A673 (cell line): ENCODE results near the gene TMEM163. TPM values are rescaled to one million over a fixed set of nuclear protein-coding genes. Genes with fewer than 3 reads are reported as not detected.

ENCODE experiments used
- BruUV-seq: library from RNA; stranded (reverse); fragments of 400-500 nt; replicated peaks from 2 replicates; lab custom pipeline; 2021; lab: Mats Ljungman, UMichigan
- CTCF ChIA-PET: fragments of 300-600 bp; sonication (Branson Sonifier 250); formaldehyde crosslinking; loops from one replicate; lab custom pipeline; 2022; ENCODE audit warnings: antibody characterized with exemption; lab: Charles Lee
- POLR2A ChIA-PET: fragments of 300-600 bp; sonication (Branson Sonifier 250); formaldehyde crosslinking; loops from one replicate; lab custom pipeline; 2022; ENCODE audit warnings: antibody characterized with exemption; ENCODE audit not compliant: low non-redundant PET; lab: Charles Lee
- DNase-seq: peaks from one replicate; pipeline ENCODE4 v3.0.0-alpha.2; 2015; ENCODE audit warnings: low spot score
- H3K27ac ChIP-seq: fragments of 200-600 bp; sonication (generic); 2 replicates; pipeline ENCODE4 v1.5.1; 2016; ENCODE audit warnings: mixed run types, low read depth, mild to moderate bottlenecking, mixed read lengths, antibody characterized with exemption, low read length; ENCODE audit not compliant: poor library complexity, severe bottlenecking
- H3K27me3 ChIP-seq: fragments of 200-600 bp; sonication (generic); replicated peaks from 2 replicates; pipeline ENCODE4 v1.6.1; 2017; ENCODE audit warnings: mixed run types, low read depth, mild to moderate bottlenecking, mixed read lengths, antibody characterized with exemption, low read length; ENCODE audit not compliant: insufficient read depth, poor library complexity
- H3K36me3 ChIP-seq: fragments of 200-600 bp; sonication (generic); 2 replicates; pipeline ENCODE4 v1.6.1; 2016; ENCODE audit warnings: mixed run types, mild to moderate bottlenecking, mixed read lengths, antibody characterized with exemption, low read length; ENCODE audit not compliant: insufficient read depth, poor library complexity, severe bottlenecking
- H3K4me1 ChIP-seq: fragments of 200-600 bp; sonication (generic); 2 replicates; pipeline ENCODE4 v1.6.1; 2017; ENCODE audit warnings: mixed run types, mild to moderate bottlenecking, mixed read lengths, antibody characterized with exemption, low read length; ENCODE audit not compliant: insufficient read depth, poor library complexity, severe bottlenecking
- H3K4me3 ChIP-seq: fragments of 200-600 bp; sonication (generic); 2 replicates; pipeline ENCODE4 v1.5.1; 2016; ENCODE audit warnings: low read depth, mixed run types, mild to moderate bottlenecking, mixed read lengths, low read length; ENCODE audit not compliant: poor library complexity, severe bottlenecking
- H3K9me3 ChIP-seq: fragments of 200-600 bp; sonication (generic); 2 replicates; pipeline ENCODE4 v1.6.1; 2016; ENCODE audit warnings: mixed run types, low read depth, mild to moderate bottlenecking, mixed read lengths, antibody characterized with exemption, low read length; ENCODE audit not compliant: poor library complexity, severe bottlenecking
- EZH2 ChIP-seq: fragments of 200-600 bp; sonication (generic); IDR thresholded peaks from 2 replicates; pipeline ENCODE4 v1.6.1; 2017; ENCODE audit warnings: borderline replicate concordance, low read depth, mild to moderate bottlenecking, mixed read lengths, antibody characterized with exemption, low read length; ENCODE audit not compliant: poor library complexity, severe bottlenecking
- intact Hi-C: fragments of 100-400 bp; cut with micrococcal nuclease; formaldehyde crosslinking; loops from one replicate; pipeline ENCODE4 v1.10.0; 2022; ENCODE audit not compliant: unreplicated experiment
- total RNA-seq: library from RNA; stranded (reverse); gene quantifications from 2 replicates; pipeline ENCODE4 v1.2.3, GENCODE V29; 2021
- TF ChIP-seq, protein P1 (sequence below): fragments of 300-800, 200-600 bp; sonication (generic); conservative IDR thresholded peaks from 2 replicates; pipeline ENCODE4 v1.5.1; 2017; ENCODE audit warnings: low read depth, mild to moderate bottlenecking, antibody characterized with exemption, low read length, moderate library complexity, mixed read lengths

Gene TMEM163
- total RNA-seq, 1 experiment from 2014 or later: not detected

DNA sequence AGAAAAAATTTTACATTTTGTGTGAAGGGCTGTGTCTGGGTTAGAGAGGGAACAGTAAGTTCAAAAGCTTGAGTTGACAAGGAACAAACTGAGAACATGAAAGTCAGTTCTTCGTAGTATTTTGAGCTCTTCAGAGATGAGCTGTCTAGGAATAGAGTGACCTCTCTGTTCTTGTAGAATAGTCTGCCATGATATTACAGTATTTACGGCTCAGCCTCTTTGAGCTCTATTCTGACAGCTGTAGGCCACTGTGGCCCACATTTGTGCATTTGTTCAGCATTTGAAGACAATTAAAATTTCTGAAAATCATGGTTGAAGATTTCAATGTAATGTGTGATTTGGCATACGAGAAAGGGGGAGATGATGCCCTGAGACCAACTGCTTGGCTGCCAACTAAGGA is 292.1 kb downstream of the TMEM163 start:
- intact Hi-C loops: no loop called here
- no peaks in the 10 kb centered on the region for H3K27me3 ChIP-seq
- no peaks in the 10 kb centered on the region for H3K36me3 ChIP-seq
- no peak overlapping the region for H3K4me3 ChIP-seq
- BruUV-seq: no TSS peak
- no peak for DNase-seq
- ChIA-PET POLR2A (no interaction called here), CTCF (interaction anchor here (0.6 to 1.1 kb wide), 2 partner anchors 24 to 275 kb away, joined by 4 to 5 read pairs; no protein-coding TSS in a partner anchor)
- H3K9me3 ChIP-seq: no peaks in the 10 kb centered on the region
- no peak overlapping the region for H3K27ac ChIP-seq
- no peak for TF ChIP-seq EZH2
- TF ChIP-seq, protein P1, sequence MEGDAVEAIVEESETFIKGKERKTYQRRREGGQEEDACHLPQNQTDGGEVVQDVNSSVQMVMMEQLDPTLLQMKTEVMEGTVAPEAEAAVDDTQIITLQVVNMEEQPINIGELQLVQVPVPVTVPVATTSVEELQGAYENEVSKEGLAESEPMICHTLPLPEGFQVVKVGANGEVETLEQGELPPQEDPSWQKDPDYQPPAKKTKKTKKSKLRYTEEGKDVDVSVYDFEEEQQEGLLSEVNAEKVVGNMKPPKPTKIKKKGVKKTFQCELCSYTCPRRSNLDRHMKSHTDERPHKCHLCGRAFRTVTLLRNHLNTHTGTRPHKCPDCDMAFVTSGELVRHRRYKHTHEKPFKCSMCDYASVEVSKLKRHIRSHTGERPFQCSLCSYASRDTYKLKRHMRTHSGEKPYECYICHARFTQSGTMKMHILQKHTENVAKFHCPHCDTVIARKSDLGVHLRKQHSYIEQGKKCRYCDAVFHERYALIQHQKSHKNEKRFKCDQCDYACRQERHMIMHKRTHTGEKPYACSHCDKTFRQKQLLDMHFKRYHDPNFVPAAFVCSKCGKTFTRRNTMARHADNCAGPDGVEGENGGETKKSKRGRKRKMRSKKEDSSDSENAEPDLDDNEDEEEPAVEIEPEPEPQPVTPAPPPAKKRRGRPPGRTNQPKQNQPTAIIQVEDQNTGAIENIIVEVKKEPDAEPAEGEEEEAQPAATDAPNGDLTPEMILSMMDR: no peak
- no peaks in the 10 kb centered on the region for H3K4me1 ChIP-seq

GRCh38 chr2:134425724-134426496 is 292.9 kb downstream of the TMEM163 start:
- ChIA-PET CTCF (no interaction called here), POLR2A (no interaction called here)
- Histone ChIP-seq H3K4me1 (no peaks in the 10 kb centered on the region), H3K27ac (no peak overlapping the region), H3K9me3 (no peaks in the 10 kb centered on the region), H3K4me3 (no peak overlapping the region), H3K27me3 (no peaks in the 10 kb centered on the region), H3K36me3 (no peaks in the 10 kb centered on the region)
- intact Hi-C loops: no loop called here
- DNase-seq: peak; percentile 68
- BruUV-seq: no TSS peak
- TF ChIP-seq, protein P1: no peak
- no peak for TF ChIP-seq EZH2

DNA sequence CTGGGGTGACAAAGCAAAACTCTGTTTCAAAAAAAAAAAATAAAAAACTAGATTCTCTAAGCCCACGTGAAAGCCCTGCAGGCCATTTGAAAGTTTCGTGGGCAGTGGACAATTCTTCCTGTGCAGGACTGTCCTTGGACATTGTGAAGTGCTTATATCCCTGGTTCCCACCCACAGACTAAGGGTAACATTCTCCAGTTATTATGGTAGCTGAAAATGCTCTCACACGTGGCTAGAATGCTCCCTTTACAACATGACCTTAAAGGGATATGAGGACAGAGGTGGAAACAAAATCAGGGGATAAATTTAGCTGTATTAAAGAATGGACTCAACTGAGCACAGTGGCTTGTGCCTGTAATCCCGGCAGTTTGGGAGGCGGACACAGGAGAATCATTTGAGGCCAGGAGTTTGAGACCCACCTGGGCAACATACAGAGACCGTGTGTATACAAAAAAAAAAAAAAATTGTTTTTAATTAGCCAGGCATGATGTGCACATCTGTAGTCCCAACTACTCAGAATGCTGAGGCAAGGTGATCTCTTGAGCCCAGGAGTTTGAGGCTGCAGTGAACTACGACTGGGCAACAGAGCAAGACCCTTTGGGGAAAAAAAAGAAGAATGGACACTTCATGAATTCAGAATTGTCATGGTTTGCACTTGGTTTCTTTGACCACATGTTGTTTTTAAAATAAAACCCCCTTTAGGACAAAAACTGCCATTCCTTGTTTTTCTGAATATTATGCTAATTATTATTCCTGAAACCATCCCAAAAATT is 297.1 kb downstream of the TMEM163 start:
- intact Hi-C loops: no loop called here
- no TSS peak for BruUV-seq
- CTCF ChIA-PET: no interaction called here
- no peaks in the 10 kb centered on the region for H3K9me3 ChIP-seq
- H3K27ac ChIP-seq: no peak overlapping the region
- no peak for DNase-seq
- no peak overlapping the region for H3K4me3 ChIP-seq
- H3K4me1 ChIP-seq: no peaks in the 10 kb centered on the region
- no peaks in the 10 kb centered on the region for H3K27me3 ChIP-seq
- POLR2A ChIA-PET: no interaction called here
- H3K36me3 ChIP-seq: no peaks in the 10 kb centered on the region
- TF ChIP-seq, protein P1: no peak
- no peak for TF ChIP-seq EZH2
